ENCODE results near the gene TMEM255A. TPM values are rescaled to one million over a fixed set of nuclear protein-coding genes. Genes with fewer than 3 reads are reported as not detected.
A peak's percentile ranks its signal among the peaks of the same experiment; 100 is the strongest.

TMEM255A gene
- total RNA-seq, 3 donors from 2014 or later = not detected

GRCh38 chrX:120224388-120224787, 86.9 kb downstream of the TMEM255A start:
- H3K4me3 Mint-ChIP-seq = no peak overlapping the region
- H3K36me3 Mint-ChIP-seq (ENCODE audit: insufficient read depth) = peaks cover 7% of the 10 kb centered on the region
- no peaks in the 10 kb centered on the region for H3K9me3 Mint-ChIP-seq
- no peak for DNase-seq
- H3K4me1 Mint-ChIP-seq (ENCODE audit: low read depth) = no peaks in the 10 kb centered on the region
- ATAC-seq = no peak
- H3K27me3 Mint-ChIP-seq (ENCODE audit: low read depth) = no peaks in the 10 kb centered on the region

DNA sequence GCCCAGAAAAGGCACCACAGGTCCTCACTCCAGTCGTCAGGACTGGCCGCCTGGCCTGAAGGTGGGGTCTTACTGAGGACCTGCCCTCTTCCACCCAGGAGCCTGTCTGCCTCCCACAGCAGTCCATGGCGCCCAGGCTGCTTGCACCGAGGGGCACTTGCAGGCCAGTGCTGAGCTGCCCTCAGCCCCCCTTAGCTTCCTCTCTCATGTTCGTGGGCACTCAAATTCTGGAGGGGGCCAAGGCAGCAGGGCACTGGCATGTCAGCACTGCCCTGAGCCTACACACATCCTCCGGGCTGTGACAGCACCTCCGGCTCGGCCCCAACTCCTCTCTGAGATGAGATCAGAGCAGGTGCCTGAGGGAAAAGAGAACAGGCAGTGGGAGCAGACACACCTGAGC, 87.9 kb downstream of the TMEM255A start:
- Mint-ChIP-seq H3K9me3 (no peaks in the 10 kb centered on the region), H3K4me1 (ENCODE audit: low read depth) (no peaks in the 10 kb centered on the region), H3K36me3 (ENCODE audit: insufficient read depth) (peaks cover 7% of the 10 kb centered on the region), H3K27me3 (ENCODE audit: low read depth) (no peaks in the 10 kb centered on the region), H3K4me3 (no peak overlapping the region)
- DNase-seq (no peak), ATAC-seq (no peak)

- DNase-seq (peak; percentile 46), ATAC-seq (peak; percentile 69 to 73)
- Mint-ChIP-seq H3K27me3 (ENCODE audit: low read depth) (no peaks in the 10 kb centered on the region), H3K4me3 (no peak overlapping the region), H3K4me1 (ENCODE audit: low read depth) (peaks cover 6% of the 10 kb centered on the region), H3K36me3 (ENCODE audit: insufficient read depth) (peaks cover 4% of the 10 kb centered on the region), H3K9me3 (no peaks in the 10 kb centered on the region)
Observed at GRCh38 chrX:120213438-120214265, 97.6 kb downstream of the TMEM255A start.

Other genes with a start within 250 kb of the TMEM255A start
- gene RHOXF2B, start 233.8 kb downstream of the TMEM255A start, total RNA-seq = under 1 TPM in 1 of 3 donors, not detected in 2; 0.13 TPM
- not detected for gene RHOXF1, start 195.5 kb downstream of the TMEM255A start, total RNA-seq
- under 1 TPM in 2 of 3 donors, not detected in 1; 0.11 to 0.16 TPM for gene RHOXF2, start 152.8 kb downstream of the TMEM255A start, total RNA-seq
- gene ZBTB33, start 60.6 kb downstream of the TMEM255A start, total RNA-seq = 10 to 100 TPM; 10.7 to 12.9 (median 11.4) TPM
- under 1 TPM; 0.03 to 0.19 (median 0.10) TPM for gene ATP1B4, start 50.6 kb upstream of the TMEM255A start, total RNA-seq
- gene LAMP2, start 157.8 kb upstream of the TMEM255A start, total RNA-seq = 10 to 100 TPM; 31.6 to 37.2 (median 32.4) TPM
- 10 to 100 TPM; 20.6 to 23.3 (median 21.5) TPM for gene CUL4B, start 249.5 kb upstream of the TMEM255A start, total RNA-seq

All from activated T-cell treated with anti-CD3 and anti-CD28 coated beads, Interleukin-2, amount 50 U/mL, for 4 hours (primary cell).